ENCODE results near the gene RAB36.
A peak's percentile ranks its signal among the peaks of the same experiment; 100 is the strongest.

Gene RAB36

DNA sequence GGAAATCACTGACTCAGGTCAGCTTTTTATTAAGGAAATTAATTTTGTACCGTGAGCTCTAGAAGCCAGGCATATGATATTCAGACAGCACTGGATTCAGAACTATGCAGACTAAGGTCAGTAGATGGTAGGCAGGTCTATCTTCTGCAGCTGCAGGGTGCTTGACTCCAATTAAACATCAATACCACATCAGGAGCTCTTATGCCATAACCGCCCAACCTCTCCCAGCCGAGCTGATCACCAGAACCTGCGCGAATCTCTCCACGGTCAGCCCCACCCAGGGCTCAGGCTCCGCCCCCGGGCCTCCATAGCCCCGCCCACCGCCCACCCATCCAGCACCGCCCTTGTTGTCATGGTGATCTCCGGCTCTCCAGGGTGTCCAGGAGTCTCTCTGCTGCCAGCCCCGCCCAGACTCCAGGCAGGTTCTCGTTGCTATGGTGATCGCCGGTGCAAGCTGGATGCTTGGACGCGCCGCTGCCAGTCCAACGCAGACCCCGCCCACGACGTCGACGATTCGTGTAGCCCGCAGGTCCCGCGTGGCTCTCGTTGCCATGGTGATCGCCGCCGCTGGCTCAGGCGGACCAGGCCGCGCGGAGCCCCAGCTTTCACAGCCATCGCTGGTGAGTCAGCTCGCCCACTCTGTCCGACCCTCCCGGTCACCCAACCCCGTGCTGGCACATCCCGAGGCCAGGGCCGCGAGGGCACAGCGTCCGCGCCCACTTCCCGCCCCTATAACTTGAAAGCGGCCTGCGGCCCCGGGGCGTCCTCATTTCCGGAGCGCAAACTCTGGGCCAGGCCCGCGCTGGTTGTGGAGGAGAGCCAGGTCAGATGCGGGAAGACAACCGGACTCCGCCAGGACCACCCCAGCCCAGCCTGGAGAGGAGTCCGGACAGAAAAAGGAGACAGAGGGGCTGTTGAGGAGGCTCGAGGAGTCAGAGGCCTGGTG is at the start of gene RAB36:
Gene RAB36 (plus strand): TSS at position 546 of the 946 bp plus-strand sequence. CDS start 1,140 bp downstream, outside the sequence.
- DNase-seq = peak; percentile 97

GRCh38 chr22:23095733-23096342 is 49.4 kb upstream of the RAB36 start:
- no peak for DNase-seq

GRCh38 chr22:23097412-23098229 is 47.7 kb upstream of the RAB36 start:
- no peak for DNase-seq

GRCh38 chr22:23098230-23098705 is 47.0 kb upstream of the RAB36 start:
- DNase-seq = no peak

DNA sequence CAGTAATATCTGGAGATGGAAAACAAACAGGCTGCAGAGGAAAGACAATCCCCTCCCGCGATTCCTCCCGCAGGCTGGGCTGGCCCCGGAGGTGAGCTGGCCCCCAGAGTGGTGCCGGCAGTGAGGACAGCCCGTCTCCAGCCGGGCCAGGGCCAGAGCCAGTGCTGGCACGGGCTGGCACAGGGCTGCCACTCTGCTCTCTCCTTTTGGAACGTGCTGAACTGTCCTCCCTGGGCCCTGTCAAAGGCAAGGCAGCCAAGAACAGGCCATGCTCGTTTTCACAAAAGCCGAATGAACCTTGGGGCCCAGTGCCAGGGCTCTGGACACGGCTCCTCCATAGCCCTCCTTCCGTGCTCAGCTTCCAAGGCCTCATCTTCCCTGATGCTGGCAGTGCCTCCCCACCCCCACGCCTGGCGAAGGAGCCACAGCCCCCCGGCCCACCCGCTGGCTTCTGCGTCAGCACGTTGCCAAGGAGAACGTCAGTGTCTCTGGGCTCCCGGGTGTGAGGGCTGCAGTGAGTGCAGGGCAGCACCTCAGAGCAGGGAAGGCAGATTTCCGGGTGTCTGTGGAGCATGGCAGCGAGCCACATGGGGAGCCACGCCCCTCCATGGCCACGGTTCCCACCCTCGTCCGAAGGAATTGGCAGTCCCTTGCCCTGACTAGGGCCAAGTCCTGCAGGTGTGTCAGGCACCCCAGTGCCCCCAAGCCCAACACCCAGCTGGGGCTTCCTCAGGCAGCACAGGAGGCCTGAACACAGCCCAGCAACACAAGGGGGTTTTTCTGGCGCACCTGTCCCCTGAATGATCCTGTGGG is 46.4 kb upstream of the RAB36 start:
- no peak for DNase-seq

GRCh38 chr22:23099531-23099804 is 45.8 kb upstream of the RAB36 start:
- no peak for DNase-seq

DNA sequence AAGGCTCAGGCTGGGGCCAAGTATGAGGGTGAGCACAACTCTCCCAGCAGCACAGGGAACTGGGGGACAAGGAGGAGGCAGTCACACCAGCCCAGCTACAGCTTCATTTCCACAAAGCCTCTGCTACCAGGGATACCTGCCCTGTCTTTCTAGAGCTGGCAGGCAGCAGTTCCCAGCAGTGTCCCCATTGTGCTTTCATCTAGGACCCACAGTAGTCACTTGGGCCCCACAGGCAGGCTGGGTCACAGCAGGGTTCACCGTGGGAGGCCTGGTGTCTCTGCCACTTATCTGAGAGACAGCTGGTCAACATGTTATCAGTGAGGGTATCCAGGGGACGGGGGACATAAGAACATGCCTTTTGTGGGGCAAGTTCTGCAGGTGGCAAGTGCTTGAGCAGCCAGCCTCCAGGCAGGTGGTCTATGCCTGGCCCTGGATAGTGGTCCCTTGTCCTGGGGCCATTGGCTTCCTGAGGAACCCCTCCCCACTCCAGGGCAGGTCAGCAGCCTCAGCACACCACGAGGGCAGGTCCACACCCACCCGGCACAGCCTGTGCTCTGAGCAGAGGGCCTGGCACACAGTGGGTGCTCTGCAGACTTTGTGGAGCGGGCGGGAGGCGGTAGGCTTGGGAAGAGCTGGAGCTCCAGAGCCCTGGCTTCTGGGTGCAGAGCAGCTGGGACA is 45.0 kb upstream of the RAB36 start:
- no peak for DNase-seq

DNA sequence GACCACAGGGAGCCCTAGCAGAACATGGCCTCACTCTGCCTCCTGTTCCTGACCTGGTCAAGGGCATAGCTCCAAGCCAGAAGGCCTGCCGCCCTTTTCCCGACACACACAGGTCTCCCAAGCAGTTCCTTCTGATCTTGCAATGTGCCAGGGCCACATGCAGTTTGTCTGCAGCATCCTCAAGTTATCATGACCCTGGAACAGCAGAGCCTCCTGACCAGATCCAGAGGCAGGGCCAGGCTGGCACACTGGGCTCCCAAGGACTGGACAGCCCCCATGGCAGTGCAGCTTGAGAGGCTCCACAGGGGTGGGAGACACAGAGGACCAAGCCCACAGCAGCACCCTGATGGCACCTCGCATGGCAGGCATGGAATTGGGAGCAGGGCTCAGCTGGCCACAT is 43.8 kb upstream of the RAB36 start:
- no peak for DNase-seq

DNA sequence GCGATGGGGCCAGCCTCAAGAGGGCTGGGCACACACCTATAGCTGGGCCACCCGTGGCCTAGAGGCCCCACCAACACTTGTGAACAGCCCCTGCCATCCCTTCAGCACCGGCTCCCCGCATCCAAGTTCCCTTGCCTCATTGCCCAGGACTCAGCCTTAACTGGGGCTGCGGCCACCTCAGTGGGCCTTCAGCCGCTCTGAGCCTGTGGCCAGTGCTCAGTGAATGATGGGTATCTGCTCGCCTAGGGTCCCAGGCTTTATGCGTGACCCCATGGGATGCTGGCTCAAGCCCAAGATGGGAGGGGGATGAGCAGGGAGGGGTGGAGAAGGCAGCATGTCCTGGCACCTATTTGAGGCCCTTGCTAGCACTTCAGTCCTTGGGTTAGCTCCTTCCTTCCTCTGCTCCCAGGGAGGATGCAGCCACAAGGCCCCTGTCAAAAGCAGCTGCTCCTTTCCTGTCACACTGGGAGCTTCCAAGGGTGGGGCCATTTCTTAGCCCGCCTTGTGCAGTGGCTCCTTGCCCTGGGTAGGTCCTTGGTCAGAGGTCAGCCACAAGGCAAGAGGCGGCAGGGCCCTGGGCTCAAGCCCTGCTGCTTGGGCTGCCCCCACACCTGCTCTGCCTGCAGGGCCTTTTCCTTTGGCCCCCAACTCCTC is 43.1 kb upstream of the RAB36 start:
- DNase-seq = no peak

DNA sequence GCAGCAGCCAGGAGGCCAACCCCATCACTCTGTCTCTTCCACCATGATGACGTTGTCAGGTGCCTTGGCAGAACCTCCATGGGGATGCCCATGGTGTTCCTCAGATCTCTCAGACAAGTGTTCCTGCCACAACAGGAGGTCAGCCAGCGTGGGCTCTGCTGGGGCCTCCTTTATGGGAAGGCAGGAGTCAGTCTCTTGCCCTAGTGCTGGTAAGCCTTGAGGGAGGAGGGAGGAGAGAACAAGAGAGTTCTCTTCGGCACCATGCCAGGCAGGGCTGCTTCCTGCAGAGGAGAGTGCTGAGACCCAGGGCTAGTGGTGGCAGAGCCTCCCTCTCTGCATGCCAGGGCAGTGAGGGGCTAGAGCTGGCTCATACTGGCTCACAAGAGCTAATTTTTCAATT is 42.5 kb upstream of the RAB36 start:
- no peak for DNase-seq

- no peak for DNase-seq
Measured at GRCh38 chr22:23103199-23103954, 41.9 kb upstream of the RAB36 start.

DNA sequence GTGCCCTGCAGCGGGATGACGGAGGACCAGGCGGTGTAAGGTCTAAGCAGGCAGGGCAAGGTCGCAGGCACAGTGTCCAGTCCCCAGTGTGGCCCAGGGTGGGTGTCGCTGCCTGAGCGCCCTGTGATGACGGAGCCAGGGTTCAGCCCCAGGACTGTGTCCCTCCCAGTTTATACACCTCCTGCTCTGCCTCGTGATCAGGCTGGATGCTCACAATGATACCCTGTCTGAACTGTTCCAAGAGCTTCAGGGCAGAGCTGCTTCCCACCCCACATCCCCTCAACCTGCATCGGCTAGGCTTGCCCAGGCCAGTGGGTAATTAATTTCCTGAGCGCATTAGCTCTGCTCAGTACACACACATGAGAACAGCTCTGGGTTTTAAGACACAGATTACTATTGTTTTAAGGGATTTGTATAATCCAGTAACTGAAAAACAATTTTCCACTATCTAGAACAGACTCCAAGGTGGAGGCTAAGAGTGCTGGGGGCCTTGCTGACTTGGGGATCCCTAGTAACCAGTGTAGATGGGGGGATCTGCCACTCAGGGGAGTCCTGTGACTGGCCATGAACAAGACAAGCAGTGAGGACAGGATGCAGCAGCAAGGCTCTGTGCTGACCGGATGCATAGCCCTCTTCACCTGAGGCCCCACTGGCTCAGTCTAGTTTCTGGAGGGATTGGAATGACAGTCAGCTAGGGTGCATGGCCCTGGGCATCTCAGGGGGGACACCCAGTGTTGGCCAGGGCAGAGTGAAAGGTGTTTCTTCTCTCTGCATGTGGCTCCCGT is 40.9 kb upstream of the RAB36 start:
- no peak for DNase-seq

GRCh38 chr22:23105304-23105703 is 40.0 kb upstream of the RAB36 start:
- DNase-seq = no peak

DNA sequence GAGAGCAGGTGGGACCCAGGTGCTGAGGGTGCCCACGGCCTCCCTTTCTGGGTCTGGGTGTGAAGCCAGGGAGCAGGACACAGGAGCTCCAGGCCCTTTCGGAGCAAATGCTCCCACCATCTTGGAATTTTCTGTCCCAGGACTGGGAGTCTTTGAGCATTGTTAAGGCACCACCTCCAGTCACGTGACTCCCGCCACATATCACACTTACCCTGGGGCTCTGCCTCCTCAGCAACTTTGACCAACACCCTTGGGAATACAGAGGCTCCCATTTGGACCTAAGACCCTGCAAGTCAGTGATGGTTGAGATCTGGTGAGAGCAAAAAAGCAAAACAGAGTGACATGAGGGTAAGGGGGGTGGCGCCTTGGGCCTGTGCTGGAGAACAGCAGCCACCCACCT is 39.4 kb upstream of the RAB36 start:
- DNase-seq = no peak

- no peak for DNase-seq
Measured at GRCh38 chr22:23106344-23106743, 38.9 kb upstream of the RAB36 start.

GRCh38 chr22:23106906-23107367 is 38.3 kb upstream of the RAB36 start:
- DNase-seq = no peak

- no peak for DNase-seq
Measured at GRCh38 chr22:23107487-23108248, 37.6 kb upstream of the RAB36 start.

GRCh38 chr22:23108249-23109078 is 36.8 kb upstream of the RAB36 start:
- no peak for DNase-seq
